CD4-positive, alpha-beta T cell treated with Interleukin-6 for 4 hours (primary cell): ENCODE data around the gene PSMA7.
"Not testable (repeated sequence)": the region's sequence is repeated elsewhere in the genome, so short reads cannot be mapped to it uniquely, and the experiment has no call there.

Experiments
- DNase-seq: peaks from one replicate; pipeline ENCODE4 v3.0.0-alpha.2; 2020; ENCODE audit warnings: mixed read lengths

The PSMA7 gene

DNA sequence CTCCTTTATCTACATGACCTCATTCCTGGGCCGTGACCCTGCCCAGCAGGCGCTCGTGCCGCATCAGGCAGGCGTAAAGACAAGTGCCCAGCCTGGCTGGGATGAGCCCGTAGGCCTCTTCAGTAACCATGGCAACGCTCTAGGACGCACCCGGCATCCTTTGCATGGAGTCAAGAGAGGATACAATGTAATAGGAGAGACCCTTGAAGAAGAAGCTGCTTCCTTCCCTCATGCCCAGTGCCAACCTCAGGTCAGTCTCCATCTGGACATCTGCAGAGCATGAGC is 25.9 kb downstream of the PSMA7 start:
- DNase-seq, result no peak

DNA sequence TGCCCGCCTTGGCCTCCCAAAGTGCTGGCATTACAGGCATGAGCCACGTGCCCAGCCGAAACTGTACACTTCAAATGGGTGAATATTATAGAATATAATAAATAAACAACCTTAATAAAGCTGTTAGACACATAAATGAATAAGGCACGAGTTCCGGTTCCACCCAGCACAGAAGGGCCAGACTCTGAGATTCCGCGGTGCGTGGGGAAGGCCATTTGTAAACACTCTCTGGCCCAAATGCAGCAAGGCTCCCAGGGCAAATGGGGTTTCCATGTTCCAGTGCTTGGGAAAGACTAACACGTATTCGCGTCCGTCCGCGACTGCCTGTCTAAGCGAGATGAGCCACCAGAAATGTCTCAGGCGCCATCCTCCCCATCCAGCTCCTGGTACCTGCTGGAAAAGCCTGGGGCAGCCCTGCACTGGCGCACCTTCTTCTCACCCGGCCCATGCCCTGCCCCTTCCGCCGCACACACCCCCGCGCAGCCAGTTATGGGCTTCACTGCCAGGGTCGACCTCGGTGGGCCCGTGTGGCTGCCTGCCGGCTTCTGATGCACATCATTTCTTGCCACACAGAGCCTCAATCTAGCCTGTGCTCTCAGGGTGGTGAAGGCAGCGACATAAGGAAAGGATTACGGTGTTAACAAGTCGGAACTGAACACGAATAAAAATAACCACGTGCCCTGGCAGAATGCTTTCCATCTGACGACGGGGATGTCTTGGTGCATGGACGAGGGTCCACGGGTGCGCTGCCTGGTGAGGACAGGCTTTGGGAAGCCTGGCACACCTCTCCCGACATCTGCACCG is 26.4 kb downstream of the PSMA7 start:
- no peak for DNase-seq

DNA sequence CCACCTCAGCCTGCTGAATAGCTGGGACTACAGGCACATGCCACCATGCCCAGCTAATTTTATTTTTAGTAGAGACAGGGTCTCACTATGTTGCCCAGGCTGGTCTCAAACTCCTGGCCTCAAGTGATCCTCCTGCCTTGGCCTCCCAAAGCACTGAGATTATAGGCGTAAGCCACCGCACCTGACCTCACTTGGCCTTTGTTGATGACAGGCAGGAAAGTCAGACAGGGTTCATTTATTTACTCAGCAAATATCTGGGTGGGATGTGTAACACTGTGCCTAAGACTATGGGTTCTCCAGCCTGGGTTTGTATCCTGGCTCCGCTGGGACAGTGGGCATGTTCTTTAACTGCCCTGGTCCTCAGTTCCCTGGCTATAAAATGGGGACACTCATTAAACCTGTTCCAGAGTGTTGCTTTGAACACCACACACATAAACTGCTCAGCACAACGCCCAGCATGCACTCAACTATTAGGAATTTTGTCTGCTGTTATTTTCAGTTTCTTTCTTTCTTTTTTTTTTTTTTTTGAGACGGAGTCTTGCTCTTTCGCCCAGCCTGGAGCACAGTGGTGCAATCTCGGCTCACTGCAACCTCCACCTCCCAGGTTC is 27.3 kb downstream of the PSMA7 start:
- not testable (repeated sequence) for DNase-seq

DNA sequence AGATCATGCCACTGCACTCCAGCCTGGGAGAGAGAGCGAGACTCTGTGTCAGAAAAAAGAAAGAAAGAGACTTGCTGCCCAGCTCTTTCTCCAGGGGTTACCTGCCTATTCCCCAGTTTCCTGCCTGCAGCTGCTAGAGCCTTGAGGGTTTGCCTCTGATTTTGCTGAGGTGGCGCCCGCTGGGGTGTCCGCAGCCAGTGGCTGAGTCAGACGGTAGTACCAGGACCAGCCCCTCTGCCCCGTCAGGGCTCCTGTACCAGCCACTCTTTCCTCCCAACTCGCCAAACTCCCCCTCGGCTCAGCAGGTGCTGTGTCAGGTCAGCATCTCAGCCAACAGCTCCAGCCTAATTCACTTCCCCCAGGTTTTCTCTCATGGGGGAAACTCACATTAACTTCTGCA is 28.3 kb downstream of the PSMA7 start:
- DNase-seq, result no peak

DNA sequence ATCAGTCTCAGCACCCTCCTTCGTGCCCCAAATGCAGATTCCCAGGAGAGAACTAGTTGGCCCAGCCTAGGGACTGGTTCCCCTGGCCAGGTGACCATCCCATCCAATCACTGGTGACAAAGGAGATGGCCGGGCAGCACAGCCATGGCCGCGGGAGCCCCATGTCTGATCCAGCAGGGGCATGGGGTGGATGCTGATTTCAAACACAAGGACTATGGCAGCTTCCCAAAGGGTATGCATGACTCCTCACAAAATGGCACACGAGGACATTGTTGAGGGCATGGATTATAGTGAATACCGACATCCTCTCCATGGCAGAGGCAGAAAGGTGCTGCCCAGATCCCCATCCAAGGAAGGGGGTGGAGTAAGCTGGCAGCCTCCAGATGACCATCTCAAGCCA is 30.8 kb downstream of the PSMA7 start:
- no peak for DNase-seq

DNA sequence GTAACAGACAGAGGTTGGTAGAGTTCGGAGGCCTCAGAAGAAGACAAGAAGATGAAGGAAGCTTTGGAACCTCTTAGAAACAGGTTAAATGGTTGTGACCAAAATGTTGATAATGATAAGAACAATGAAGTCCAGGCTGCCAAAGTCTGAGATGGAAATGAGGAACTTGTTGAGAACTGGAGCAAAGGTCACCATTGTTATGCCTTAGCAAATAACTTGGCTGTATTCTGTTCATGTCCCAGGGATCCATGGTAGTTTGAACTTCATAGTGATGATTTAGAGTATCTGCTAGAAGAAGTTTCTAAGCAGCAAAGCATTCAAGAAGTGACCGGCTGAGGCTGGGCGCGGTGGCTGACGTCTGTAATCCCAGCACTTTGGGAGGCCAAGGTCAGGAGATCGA is 32.0 kb downstream of the PSMA7 start:
- DNase-seq, result no peak

DNA sequence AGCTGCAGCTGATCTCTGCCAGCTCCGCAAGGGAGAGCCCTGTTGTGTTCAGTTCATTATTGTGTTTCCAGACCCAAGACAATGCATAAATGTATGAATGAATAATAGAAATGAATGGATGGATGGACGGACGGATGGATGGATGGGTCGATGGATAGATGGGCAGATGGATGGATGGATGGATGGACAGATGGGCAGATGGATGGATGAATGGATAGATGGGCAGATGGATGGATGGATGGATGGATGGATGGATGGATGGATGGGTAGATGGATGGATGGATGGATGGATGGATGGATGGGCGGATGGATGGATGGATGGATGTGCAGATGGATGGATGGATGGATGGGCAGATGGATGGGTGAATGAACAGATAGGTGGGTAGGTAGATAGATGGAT is 37.6 kb downstream of the PSMA7 start:
- no peak for DNase-seq

DNA sequence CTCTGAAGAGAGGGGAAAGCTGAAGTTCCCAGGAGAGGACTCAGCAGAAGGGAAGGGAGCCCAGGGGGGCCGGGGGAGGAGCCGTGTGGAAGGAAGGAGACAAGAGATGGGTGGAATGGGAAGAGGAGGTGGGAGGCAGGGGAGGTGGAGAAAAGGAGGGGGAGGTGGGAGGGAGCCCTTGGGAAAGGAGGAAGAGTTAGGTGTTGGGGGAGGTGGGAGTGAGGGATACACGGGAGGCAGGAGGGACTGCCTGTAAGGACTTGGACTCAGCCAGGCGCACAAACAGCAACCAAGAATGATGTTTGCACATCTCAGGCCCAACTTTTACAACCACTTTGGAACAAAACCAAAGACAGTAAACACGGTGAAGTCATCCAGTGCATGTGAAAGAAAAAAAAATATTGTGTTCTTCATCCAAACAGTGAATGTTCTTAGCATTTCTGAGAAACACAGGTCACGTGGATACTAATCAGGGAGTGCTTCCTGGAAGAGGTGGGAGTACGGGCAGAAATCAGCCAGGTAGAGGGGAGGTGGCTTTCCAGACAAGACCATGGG is 38.3 kb downstream of the PSMA7 start:
- no peak for DNase-seq

DNA sequence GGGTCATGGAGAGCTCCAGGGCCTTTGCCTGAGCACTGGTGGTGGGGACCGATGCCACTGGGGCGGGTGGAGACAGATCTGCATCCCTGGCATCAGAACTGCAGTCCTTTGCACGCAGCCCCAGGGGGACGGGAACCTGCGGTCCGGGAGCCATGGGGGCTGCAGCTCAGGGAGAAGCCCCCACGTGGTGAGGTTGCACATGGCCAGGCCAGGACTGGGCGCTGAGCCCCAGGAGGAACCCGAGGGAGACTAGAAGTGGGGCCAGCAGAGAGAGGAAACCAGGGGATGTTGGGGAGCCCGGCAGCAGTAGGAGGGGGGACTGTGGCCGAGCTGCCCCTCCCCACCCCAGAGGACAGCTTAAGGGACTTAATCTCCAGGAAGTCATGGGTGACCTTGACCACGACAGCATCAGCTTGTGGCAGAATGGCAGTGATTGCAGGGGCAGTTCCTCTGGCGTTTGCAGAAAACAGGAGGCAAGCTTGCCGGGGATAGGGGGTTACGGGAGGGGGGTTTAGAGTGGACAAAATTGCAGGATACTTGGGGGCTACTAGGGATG is 38.9 kb downstream of the PSMA7 start:
- DNase-seq, result no peak

DNA sequence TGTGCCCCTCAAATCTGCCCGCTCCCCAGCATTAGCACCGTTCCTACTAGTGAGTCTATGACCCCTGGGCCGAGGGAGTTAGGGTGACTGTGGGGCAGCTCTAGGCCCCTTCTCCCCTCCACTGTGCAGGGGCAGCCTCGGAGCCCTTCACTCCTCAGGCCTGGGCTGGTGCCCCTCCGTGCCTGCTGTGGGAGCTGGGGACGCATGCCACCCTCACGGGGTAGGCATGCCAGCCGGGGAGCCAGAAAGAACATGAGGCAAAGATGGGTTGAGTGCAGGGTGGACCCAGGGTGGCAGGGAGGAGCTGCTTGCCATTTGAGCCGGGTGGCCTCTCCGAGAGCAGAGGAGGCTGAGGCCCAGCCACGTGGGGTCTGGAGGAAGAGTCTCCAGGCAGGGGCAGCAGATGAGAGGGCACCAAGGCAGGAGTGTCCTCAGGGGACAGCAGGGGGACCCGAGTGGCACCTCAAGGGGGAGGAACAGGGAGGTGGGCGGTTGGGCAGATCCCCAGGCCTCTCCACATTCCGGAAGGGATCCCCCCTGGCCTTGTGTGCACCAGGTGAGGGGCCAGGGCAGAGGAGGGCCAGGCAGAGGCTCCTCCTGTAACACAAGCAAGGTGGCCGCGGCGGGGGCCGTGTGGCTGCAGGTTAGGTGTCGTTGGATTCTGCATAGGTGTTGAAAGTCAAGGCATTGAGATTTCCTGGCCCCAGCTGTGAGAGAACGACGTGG is 39.5 kb downstream of the PSMA7 start:
- DNase-seq, result no peak

DNA sequence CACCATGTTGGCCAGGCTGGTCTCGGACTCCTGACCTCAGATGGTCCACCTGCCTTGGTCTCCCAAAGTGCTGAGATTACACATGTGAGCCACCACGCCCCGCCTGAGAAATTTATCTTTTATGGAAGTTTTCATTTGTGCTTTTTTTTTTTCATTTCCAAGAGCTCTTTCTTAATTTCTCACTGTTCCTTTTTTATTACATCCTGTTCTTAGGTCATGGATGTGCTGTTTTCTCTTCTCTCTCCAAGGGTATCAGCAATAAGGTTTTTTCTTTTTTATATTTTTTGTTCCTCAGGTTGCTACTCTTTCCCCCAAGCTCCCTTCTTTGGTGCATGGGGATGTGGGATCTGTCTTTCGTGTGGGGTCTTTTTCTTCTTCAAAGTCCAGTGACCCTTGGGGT is 42.1 kb downstream of the PSMA7 start:
- DNase-seq, result no peak

DNA sequence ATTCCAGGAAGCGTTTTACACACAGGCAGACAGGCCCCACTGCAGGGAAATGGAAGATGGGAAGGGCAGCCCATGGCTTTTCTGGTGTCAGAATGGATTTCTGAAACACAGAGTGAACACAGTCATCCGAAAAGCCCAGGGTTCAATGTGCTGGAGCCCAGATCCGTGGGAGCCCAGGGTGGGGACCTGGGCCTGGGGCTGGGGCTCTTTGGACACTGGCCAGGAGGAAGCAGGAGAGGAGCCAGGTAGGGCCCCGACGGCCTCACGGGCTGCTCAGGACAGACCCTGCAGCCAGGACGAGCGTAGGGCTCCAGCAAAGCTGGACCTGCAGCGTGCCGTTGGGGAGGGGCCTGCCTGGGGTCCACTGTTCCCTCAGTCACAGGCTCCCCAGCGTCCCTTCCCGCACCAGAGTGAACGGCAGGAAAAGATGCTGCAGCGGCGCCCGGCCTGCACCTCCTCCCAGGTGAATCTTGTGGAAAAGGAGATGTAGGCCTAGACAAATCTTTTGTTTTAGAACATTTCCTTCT is 45.2 kb downstream of the PSMA7 start:
- DNase-seq, result no peak

DNA sequence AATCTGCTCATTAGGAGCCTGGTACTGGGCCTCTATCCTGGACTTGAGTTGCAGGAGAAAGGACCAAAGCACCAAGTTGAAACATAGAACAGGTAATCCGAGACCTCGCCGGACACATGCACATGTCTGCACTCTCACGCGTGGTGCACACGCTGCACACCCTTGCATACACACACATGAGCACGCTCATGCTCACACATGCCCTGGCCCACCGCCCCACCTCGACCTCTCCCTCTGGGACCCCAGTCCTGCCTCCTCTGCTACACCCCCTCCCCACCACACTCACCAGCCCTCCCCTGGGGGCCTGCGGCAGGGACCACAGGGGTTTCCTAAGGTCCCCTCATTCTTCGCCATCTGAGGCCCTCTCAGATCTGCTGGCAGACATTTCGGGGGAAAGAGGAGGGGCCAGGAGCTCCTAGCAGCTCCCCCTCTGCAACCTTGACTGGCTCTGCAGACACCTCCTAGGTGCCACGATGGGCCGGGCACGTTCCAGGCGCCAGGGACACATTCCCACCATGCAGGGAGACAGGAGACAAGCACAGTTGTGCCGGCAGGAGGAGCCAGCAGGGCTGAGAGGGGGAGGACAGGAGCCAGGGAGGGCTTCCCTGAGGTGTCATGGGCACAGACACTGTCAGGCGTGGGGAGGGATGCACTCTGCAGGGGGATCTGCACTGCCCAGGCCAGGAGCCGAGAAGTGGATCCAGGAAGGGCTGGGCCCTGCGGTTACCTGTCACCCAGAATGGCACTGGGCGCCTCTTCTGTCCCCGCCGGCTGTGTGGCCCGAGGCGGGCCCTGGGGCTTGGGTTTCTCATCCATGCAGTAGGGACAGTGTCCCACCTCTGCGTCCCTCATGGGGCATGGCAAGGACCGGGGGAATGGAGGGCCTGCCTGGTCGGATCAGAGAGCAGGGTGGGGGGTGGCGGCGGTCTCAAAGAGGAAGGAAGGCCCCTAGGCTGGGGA is 46.5 kb downstream of the PSMA7 start:
- DNase-seq, result no peak

DNA sequence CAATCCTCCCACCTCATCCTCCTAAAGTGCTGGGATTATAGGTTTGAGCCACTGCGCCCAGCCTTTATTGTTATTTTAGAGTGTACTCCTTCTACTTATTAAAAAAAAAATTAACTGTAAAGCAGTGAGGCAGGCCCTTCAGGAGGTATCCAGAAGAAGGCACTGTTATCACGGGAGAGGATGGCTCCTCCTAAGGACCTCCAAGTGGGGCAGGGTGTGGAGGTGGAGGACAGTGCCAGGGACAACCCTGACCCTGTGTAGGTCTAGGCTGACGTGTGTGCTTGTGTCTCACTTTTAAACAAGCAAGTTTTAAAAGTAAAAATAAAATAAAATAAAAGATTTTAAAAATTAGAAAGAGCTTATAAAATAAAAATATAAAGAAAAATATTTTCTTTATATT is 53.8 kb downstream of the PSMA7 start:
- DNase-seq, result no peak

DNA sequence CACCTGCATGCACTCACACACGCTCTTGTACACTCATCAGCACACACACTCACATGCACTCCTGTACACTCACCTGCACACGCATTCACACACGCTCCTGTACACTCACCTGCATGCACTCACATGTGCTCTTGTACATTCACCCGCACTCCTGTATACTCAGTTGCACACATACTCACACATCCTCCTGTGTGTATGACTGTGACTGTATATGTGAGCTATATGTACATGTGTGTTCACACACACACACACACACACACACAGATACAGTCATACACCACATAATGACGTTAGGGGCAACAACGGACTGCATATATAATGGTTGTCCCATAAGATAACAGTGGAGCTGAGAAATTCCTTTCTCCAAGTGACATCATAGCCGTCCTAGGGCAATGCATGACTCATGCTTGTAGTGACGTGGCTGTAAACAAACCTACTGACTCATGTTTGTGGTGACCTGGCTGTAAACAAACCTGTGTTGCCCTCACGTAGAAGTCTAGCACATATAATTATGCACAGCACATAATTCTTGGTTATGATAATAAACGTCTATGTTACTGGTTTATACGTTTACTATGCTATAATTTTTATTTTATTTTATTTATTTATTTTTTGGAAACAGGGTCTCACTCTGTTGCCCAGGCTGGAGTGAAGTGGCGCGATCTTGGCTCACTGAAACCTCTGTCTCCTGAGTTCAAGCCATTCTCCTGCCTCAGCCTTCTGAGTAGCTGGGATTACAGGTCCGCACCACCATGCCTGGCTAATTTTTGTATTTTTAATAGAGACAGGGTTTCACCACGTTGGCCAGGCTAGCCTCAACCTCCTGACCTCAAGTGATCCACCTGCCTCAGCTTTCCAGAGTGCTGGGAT is 54.7 kb downstream of the PSMA7 start:
- DNase-seq, result peak; percentile 7

DNA sequence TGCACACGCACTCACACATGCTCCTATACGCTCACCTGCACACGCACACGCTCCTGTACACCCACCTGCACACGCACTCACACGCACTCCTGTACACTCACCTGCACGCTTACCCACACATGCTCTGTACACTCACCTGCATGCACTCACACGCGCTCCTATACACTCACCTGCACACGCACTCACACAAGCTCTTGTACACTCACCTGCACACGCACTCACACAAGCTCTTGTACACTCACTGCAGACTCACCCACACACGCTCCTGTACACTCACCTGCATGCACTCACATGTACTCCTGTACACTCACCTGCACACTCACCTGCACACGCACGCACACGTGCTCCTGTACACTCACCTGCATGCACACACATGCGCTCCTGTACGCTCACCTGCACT is 55.6 kb downstream of the PSMA7 start:
- no peak for DNase-seq

DNA sequence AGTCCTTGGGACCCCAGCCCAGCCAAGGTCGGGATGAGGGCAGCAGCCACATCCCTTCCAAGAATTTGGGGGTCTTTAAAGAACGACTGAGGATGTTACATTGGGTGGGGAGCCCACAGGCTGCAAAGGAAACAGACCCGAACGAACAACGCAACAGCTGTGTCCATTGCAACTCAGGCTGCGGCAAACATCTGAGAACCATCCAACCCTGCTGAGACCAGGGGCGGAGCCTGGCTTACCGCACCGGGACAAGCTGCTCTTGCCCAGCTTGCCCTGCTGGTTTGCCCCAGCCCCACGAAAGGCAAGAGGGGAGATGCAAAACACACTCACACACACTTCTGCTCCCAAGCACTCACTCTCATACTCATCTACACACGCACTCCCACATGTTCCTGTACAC is 56.0 kb downstream of the PSMA7 start:
- DNase-seq, result no peak
